Limb (tissue), 2 donors: ENCODE measurements around the gene TMEM18.

Experiments
- DNase-seq, 2 donors: peaks; one replicate each; pipeline ENCODE4 v3.0.0-alpha.2; 2016; ENCODE audit errors: extremely low spot score in 2 of 2

TMEM18 gene

GRCh38 chr2:651951-652373 is 25.2 kb downstream of the TMEM18 start:
- peak in 1 of 2 donors; percentile 21 for DNase-seq

- no peak for DNase-seq
Observed at GRCh38 chr2:650343-651310, 26.6 kb downstream of the TMEM18 start.

GRCh38 chr2:649426-650342 is 27.5 kb downstream of the TMEM18 start:
- DNase-seq = no peak

GRCh38 chr2:648476-649424 is 28.5 kb downstream of the TMEM18 start:
- no peak for DNase-seq

- no peak for DNase-seq
Observed at GRCh38 chr2:647691-648231, 29.4 kb downstream of the TMEM18 start.

- no peak for DNase-seq
Observed at GRCh38 chr2:647003-647560, 30.1 kb downstream of the TMEM18 start.

GRCh38 chr2:644871-645270 is 32.3 kb downstream of the TMEM18 start:
- no peak for DNase-seq

- DNase-seq = no peak
Observed at GRCh38 chr2:643761-644160, 33.4 kb downstream of the TMEM18 start.

GRCh38 chr2:643334-643733 is 33.9 kb downstream of the TMEM18 start:
- DNase-seq = no peak

GRCh38 chr2:641872-642815 is 35.1 kb downstream of the TMEM18 start:
- no peak for DNase-seq

GRCh38 chr2:641164-641871 is 35.9 kb downstream of the TMEM18 start:
- no peak for DNase-seq

- DNase-seq = no peak
Observed at GRCh38 chr2:639703-640102, 37.5 kb downstream of the TMEM18 start.

GRCh38 chr2:637804-638203 is 39.4 kb downstream of the TMEM18 start:
- DNase-seq = no peak

GRCh38 chr2:637406-637776 is 39.8 kb downstream of the TMEM18 start:
- DNase-seq = no peak

GRCh38 chr2:636641-637405 is 40.4 kb downstream of the TMEM18 start:
- DNase-seq = peak; percentile 82 to 89

GRCh38 chr2:635687-636621 is 41.3 kb downstream of the TMEM18 start:
- no peak for DNase-seq
